Right kidney (tissue), 1 donor: Measurements from ENCODE around the gene RNF214.
"Not testable (repeated sequence)": the region's sequence is repeated elsewhere in the genome, so short reads cannot be mapped to it uniquely, and the experiment has no call there.

Experiments
- DNase-seq: peaks from one replicate; pipeline ENCODE4 v3.0.0-alpha.2; 2016

RNF214 gene

GRCh38 chr11:117230999-117231841 is 1.3 kb upstream of the RNF214 start:
- DNase-seq = no peak

DNA sequence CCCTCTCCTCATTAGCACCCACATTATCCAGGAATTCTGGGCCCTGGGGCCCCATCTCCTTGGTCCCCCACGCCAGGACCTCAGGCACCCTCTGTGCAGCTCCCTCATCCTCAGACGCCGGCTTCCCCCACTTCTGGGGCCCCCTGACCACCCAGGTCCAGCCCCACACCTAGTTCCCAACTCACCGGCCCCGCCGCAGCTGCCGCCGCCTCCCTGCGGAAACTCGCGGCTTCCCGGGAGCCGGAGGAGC is 704 bp upstream of the RNF214 start, which contains the start of gene PCSK7:
Gene PCSK7 (minus strand): TSS at position 232 of the 250 bp plus-strand sequence. CDS start 2,229 bp downstream, outside the sequence.
- DNase-seq = peak; percentile 43

- peak; percentile 50 for DNase-seq
These were observed 489 bp downstream of the RNF214 start for GRCh38 chr11:117232911-117233409.

DNA sequence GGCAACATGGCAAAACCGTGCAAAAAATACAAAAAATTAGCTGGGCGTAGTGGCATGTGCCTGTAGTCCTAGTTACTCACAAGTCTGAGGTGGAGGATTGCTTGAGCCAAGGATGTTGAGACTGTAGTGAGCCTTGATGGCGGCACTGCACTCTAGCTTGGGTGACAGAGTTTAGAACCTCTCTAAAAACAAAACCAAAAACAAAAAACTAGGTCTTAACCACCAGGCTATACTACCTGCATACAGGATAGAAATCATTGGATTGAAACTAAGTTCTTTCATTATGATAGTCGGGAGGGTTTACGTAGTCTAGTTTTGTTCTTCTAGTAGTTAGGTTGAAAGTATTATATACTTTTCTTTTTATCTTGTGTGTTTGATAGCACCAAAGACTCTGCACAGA is 5.8 kb downstream of the RNF214 start:
- no peak for DNase-seq

DNA sequence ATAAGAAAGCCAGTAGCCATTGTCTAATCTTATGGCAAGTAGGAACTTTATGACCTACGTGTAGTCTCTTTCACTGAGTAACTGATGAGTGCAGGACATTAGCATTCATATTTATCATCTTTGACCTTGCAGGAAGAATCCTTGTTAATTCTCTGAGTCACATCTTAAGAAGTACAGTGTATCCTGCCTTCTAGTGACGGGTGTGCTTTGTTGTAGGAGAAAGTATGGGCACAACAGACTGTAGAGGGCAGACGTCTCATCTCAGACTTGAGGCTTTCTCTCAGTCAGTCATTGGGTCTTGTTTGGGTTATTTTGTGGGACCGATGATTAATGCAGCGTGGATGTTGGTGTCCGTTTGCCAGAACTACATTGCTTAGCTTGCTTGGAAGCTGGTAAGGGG is 6.8 kb downstream of the RNF214 start:
- no peak for DNase-seq

GRCh38 chr11:117248341-117248740 is 15.9 kb downstream of the RNF214 start:
- DNase-seq = no peak

- DNase-seq = no peak
These were observed 17.1 kb downstream of the RNF214 start for GRCh38 chr11:117249571-117249970.

- no peak for DNase-seq
These were observed 19.0 kb downstream of the RNF214 start for GRCh38 chr11:117251506-117251905.

DNA sequence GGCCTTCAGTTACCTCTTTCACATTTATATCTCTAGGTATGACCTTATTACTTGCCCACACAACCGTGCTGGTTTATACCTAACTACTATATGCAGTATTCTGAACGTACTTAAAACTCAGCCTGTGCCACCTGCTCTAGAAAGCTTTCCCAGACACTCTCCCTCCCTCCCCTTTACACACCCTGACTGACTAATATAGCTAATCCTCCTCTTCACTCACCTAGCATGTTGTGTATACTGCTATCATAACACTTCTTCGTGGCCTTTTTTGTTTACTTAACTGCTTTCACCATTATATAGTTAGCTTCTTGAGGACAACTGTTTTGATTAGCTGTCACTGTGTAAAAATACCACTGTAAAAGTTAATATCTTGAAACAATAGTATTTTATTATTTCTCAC is 23.5 kb downstream of the RNF214 start:
- no peak for DNase-seq

DNA sequence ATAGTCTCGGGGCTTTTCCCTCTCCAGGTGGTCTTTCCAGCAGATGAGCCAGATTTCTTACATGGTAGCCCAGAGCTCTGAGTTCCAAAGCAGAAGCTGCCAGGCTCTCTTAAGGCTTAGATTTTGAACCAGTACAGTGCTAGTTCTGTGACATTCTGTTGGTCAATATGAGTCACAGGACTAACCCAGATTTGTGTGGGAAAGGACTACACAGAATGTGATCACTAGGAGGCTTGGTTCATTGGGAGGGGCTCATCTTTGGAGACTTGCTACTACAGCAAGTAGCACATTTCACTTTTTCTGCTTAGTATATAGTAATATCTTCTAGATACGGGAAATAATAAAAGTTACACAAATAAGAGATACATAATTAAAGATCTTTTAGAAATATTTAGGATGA is 24.1 kb downstream of the RNF214 start:
- DNase-seq = no peak

DNA sequence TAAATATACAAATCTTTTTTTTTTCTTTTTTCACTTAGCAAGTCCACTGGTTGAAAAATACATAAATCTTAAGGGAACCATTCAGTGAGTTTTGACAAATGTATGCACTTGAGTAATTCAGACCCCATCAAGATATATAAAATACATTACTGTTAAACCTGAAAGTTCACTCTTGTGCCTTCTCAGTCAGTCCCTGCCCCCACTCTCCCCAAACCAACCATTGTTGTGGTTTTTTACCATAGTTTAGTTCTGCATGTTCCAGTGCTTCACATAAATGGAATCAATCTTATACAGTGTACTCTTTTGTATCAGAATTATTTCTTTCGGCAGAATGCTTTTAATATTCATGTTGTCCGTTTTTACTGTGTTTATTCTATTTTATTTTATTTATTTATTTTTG is 26.1 kb downstream of the RNF214 start:
- no peak for DNase-seq

DNA sequence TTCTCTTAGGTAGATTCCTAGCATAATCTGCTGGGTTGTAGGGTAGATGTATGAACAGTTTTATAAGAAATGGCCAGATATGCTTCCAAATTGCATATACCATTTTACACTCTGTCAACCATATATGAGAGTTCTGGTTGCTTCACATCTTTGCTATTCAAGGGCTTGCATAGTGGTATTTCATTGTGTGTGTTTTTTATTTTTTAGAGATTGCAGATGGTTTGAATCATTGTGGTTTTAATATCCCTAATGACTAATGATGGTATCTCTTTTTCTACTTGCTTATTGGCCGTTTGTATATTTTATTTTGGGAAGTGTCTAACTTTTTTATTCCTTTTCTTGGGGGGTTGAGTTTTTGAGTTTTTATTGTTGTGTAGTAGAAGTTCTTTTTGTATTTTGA is 26.9 kb downstream of the RNF214 start:
- no peak for DNase-seq

GRCh38 chr11:117264624-117265323 is 32.3 kb downstream of the RNF214 start:
- not testable (repeated sequence) for DNase-seq

DNA sequence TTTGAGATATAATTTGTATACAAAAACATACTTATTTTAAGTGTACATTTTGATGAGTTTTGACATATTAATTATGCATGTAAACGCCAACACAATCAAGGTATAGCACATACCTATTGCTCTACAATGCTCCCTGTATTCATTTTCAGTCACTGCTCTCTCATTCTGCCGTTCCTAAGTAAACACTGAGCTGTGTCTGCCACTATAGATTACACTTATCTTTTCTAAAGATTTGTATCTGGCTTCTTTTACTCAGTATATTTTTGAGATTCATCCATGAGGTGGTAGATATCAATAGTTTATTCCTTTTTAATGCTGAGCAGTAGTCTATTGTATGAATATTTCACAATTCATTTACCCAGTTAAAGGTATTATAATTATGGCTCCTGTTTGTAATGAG is 33.3 kb downstream of the RNF214 start:
- DNase-seq = no peak

GRCh38 chr11:117269856-117270255 is 37.4 kb downstream of the RNF214 start:
- no peak for DNase-seq

DNA sequence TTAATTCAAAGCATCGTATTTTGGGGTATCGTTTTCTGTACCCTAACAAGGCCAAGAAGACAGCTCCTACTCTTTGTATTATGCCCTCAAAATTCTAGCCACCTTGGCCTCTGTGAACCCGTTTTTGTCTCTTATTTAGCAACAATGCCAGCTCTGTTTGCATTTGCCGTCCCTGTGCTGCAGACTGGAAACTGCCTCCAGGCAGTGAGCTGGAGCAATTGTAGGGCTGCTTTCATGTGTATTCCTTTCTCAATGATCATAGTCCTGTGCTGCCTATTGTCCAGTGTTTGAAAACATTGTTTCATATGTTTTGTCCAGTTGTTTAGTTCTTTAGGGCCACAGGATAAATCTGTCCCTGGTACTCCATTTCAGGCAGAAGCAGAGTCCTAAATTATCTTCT is 38.7 kb downstream of the RNF214 start:
- DNase-seq = no peak

- DNase-seq = not testable (repeated sequence)
These were observed 39.7 kb downstream of the RNF214 start for GRCh38 chr11:117272175-117272574.

- no peak for DNase-seq
These were observed 41.2 kb downstream of the RNF214 start for GRCh38 chr11:117273550-117274289.

DNA sequence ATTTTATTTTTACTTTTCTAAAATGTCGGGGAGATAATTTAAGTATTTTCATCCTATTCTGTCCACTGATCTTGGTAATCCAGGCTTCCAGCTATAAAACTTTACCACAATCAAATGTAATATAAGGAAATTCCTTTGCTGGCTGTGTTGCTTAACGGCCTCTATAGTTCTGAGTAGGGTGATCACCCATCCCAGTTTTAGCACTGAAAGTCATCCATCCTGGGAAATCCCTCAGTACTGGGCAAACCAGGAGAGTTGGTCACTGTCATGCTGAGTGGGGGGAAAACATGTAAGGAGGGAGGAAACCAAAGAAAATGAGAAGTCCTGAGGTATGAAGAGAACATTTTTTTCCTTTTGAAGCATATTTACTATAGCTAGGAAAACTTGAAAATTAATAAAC is 45.9 kb downstream of the RNF214 start:
- no peak for DNase-seq

DNA sequence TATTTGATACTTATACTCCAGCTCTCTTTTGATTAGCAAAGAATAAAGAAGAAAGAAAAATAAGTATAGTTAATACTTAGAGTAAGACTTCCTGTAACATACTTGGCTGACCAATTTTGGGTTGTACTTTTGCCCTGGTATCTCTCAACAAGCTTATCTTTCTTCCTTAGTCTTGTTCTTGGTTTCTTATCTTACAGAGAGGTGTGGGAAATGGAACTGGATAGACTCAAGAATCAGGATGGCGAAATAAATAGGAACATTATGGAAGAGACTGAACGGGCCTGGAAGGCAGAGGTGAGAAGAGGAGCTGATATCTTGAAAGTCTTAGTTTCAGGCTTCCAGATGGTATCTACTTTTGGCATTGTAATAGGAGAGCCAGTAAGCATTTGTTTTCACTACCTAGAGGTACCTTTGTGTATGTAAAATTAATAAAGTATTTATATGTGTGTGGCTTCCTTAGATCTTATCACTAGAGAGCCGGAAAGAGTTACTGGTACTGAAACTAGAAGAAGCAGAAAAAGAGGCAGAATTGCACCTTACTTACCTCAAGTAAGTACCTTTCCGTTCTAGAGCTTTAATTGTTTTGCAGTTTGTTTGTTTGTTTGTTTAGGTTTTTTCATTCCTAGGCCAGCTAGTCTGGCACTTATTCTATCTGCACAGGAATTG is 47.4 kb downstream of the RNF214 start:
- no peak for DNase-seq

DNA sequence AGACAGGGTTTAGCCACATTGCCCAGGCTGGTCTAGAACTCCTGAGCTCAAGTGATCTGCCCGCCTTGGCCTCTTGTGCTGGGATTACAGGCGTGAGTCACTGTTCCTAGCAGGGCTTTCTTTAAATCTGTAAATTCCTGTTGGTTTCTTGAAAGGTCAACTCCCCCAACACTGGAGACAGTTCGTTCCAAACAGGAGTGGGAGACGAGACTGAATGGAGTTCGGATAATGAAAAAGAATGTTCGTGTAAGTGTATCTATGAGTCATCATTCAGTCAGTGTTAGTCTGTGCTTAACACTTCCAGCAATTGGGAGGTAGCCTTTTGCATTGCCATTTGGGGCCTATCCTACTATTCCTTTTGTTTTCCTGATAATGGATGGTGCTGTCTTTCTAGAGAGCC is 48.7 kb downstream of the RNF214 start:
- no peak for DNase-seq

GRCh38 chr11:117281869-117282268 is 49.4 kb downstream of the RNF214 start:
- DNase-seq = no peak

GRCh38 chr11:117282956-117283355 is 50.5 kb downstream of the RNF214 start:
- no peak for DNase-seq
